Coronary artery (tissue), 2 donors: Measurements from ENCODE around the gene SLC12A1.

ENCODE experiments used
- DNase-seq: peaks from one replicate; pipeline ENCODE4 v3.0.0-alpha.2; 2017; ENCODE audit warnings: low spot score
- H3K27ac ChIP-seq, 2 donors: fragments of 200-600 bp; sonication (generic); one replicate each; pipeline ENCODE4 v1.5.1; 2016 to 2019
- H3K4me3 ChIP-seq: fragments of 200-600 bp; sonication (generic); 2 replicates; pipeline ENCODE4 v1.5.1; 2016; ENCODE audit warnings: mild to moderate bottlenecking, moderate library complexity
- CTCF ChIP-seq: fragments of 200-600 bp; sonication (generic); IDR thresholded peaks from one replicate; pipeline ENCODE4 v1.5.1; 2019; ENCODE audit warnings: antibody characterized with exemption

SLC12A1 gene

GRCh38 chr15:48330105-48330785 lies 124.1 kb downstream of the SLC12A1 start:
- no peak for DNase-seq
- no peak for TF ChIP-seq CTCF
- Histone ChIP-seq H3K27ac (peak overlapping the region; percentile 95 to 99), H3K4me3 (peak overlapping the region; percentile 99)

GRCh38 chr15:48330855-48331795 lies 125.0 kb downstream of the SLC12A1 start, which contains the start of gene DUT:
Gene DUT (plus strand): TSS chr15:48331429. CDS start chr15:48331516, 87 bp downstream.
- peak; percentile 89 for DNase-seq
- H3K27ac ChIP-seq = peak within 1 kb of the TSS; percentile 95 to 99
- no peak for TF ChIP-seq CTCF
- peak within 1 kb of the TSS; percentile 99 for H3K4me3 ChIP-seq

GRCh38 chr15:48331796-48332641 lies 125.9 kb downstream of the SLC12A1 start:
- peak; percentile 77 for DNase-seq
- no peak for TF ChIP-seq CTCF
- H3K4me3 ChIP-seq = peak overlapping the region; percentile 99
- H3K27ac ChIP-seq = peak overlapping the region; percentile 95 to 99

GRCh38 chr15:48332642-48333034 lies 126.5 kb downstream of the SLC12A1 start:
- Histone ChIP-seq H3K27ac (no peak overlapping the region), H3K4me3 (peak overlapping the region; percentile 99)
- no peak for TF ChIP-seq CTCF
- no peak for DNase-seq

GRCh38 chr15:48333540-48333939 lies 127.4 kb downstream of the SLC12A1 start:
- no peak for DNase-seq
- TF ChIP-seq CTCF = no peak
- no peak overlapping the region for H3K4me3 ChIP-seq

GRCh38 chr15:48334260-48334659 lies 128.2 kb downstream of the SLC12A1 start:
- no peak for TF ChIP-seq CTCF
- no peak overlapping the region for H3K4me3 ChIP-seq
- DNase-seq = no peak
- no peak overlapping the region for H3K27ac ChIP-seq

More at GRCh38 chr15:48333540-48333939, 127.4 kb downstream of the SLC12A1 start:
- H3K27ac ChIP-seq = no peak overlapping the region
